Measurements from ENCODE around the gene EPHB1. TPM values are rescaled to one million over a fixed set of nuclear protein-coding genes. Genes with fewer than 3 reads are reported as not detected.

The EPHB1 gene
- polyA plus RNA-seq, 1 donor from 2014 or later = 18.7 TPM

- no peaks in the 10 kb centered on the region for H3K27me3 ChIP-seq (ENCODE audit: insufficient read depth, low read depth, low read length)
- TF ChIP-seq SMC3 (conservative IDR thresholded peaks at IDR 0.05; ENCODE audit: poor library complexity) = no peak
- TF ChIP-seq, protein P1, sequence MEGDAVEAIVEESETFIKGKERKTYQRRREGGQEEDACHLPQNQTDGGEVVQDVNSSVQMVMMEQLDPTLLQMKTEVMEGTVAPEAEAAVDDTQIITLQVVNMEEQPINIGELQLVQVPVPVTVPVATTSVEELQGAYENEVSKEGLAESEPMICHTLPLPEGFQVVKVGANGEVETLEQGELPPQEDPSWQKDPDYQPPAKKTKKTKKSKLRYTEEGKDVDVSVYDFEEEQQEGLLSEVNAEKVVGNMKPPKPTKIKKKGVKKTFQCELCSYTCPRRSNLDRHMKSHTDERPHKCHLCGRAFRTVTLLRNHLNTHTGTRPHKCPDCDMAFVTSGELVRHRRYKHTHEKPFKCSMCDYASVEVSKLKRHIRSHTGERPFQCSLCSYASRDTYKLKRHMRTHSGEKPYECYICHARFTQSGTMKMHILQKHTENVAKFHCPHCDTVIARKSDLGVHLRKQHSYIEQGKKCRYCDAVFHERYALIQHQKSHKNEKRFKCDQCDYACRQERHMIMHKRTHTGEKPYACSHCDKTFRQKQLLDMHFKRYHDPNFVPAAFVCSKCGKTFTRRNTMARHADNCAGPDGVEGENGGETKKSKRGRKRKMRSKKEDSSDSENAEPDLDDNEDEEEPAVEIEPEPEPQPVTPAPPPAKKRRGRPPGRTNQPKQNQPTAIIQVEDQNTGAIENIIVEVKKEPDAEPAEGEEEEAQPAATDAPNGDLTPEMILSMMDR (IDR thresholded peaks at IDR 0.05; ENCODE audit: poor library complexity, severe bottlenecking) = no peak
- TF ChIP-seq TAF1 (IDR thresholded peaks at IDR 0.05; ENCODE audit: low read depth) = no peak
- no peak for TF ChIP-seq EP300 (conservative IDR thresholded peaks at IDR 0.05; ENCODE audit: poor library complexity, severe bottlenecking)
- TF ChIP-seq RAD21 (conservative IDR thresholded peaks at IDR 0.05) = no peak
- TF ChIP-seq MXI1 (conservative IDR thresholded peaks at IDR 0.05; ENCODE audit: poor library complexity, severe bottlenecking) = no peak
- no peak for TF ChIP-seq EZH2 (IDR thresholded peaks at IDR 0.05; ENCODE audit: borderline replicate concordance, insufficient read depth, low read length, poor library complexity, severe bottlenecking)
- no peak for TF ChIP-seq REST (IDR thresholded peaks at IDR 0.05; ENCODE audit: borderline replicate concordance)
- no peak for TF ChIP-seq POLR2AphosphoS5 (IDR thresholded peaks at IDR 0.05)
Observed at GRCh38 chr3:134820994-134821393, 25.9 kb downstream of the EPHB1 start.

DNA sequence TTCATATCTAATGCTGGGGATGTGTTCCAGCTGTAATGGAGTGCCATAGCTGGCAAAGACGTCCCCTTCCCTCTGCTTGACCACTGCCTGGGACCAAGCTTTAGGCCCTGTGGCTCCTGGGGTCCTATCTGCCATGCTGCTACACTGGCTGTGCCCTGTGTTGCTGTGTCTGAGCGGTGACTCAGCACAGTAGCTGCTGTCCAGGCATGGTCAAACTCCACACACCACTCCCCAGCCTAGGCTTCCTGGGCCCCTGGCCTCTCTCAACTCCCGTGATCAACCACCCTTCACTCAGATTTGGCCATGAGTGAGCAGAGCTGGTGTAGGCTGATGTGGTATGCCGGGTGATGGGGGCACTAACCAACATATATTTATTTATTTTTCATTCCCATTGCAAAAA, 27.0 kb downstream of the EPHB1 start:
- H3K27ac ChIP-seq (ENCODE audit: low read length) = no peak overlapping the region
- H3K9ac ChIP-seq (ENCODE audit: low read length) = no peak overlapping the region
- no peaks in the 10 kb centered on the region for H3K9me3 ChIP-seq (ENCODE audit: low read length)
- H3K4me2 ChIP-seq (ENCODE audit: low read length) = no peak overlapping the region
- no peak overlapping the region for H3K4me3 ChIP-seq (ENCODE audit: low read length)
- no peaks in the 10 kb centered on the region for H4K20me1 ChIP-seq (ENCODE audit: insufficient read depth)
- no peaks in the 10 kb centered on the region for H3F3A ChIP-seq (ENCODE audit: insufficient read depth, low read length, poor library complexity, severe bottlenecking)
- H3K79me2 ChIP-seq (replicated peaks; ENCODE audit: insufficient read depth, low read length) = no peaks in the 10 kb centered on the region
- H3K9me2 ChIP-seq (ENCODE audit: insufficient read depth, low read length) = no peaks in the 10 kb centered on the region
- TF ChIP-seq EP300 (conservative IDR thresholded peaks at IDR 0.05; ENCODE audit: poor library complexity, severe bottlenecking) = no peak
- TF ChIP-seq, protein P1 (IDR thresholded peaks at IDR 0.05; ENCODE audit: poor library complexity, severe bottlenecking) = no peak
- TF ChIP-seq EZH2 (IDR thresholded peaks at IDR 0.05; ENCODE audit: borderline replicate concordance, insufficient read depth, low read length, poor library complexity, severe bottlenecking) = no peak
- TF ChIP-seq SMC3 (conservative IDR thresholded peaks at IDR 0.05; ENCODE audit: poor library complexity) = no peak
- TF ChIP-seq MXI1 (conservative IDR thresholded peaks at IDR 0.05; ENCODE audit: poor library complexity, severe bottlenecking) = no peak
- no peak for TF ChIP-seq TAF1 (IDR thresholded peaks at IDR 0.05; ENCODE audit: low read depth)
- TF ChIP-seq RAD21 (conservative IDR thresholded peaks at IDR 0.05) = no peak
- no peak for TF ChIP-seq POLR2AphosphoS5 (IDR thresholded peaks at IDR 0.05)
- TF ChIP-seq REST (IDR thresholded peaks at IDR 0.05; ENCODE audit: borderline replicate concordance) = no peak
- H3K27me3 ChIP-seq (ENCODE audit: insufficient read depth, low read depth, low read length) = no peaks in the 10 kb centered on the region
- H2AFZ ChIP-seq (ENCODE audit: low read depth, low read length) = no peak overlapping the region
- H3K36me3 ChIP-seq (ENCODE audit: insufficient read depth, low read length) = peaks cover 4% of the 10 kb centered on the region

More at GRCh38 chr3:134820994-134821393, 25.9 kb downstream of the EPHB1 start:
- H3K9me2 ChIP-seq (ENCODE audit: insufficient read depth, low read length) = no peaks in the 10 kb centered on the region
- H3F3A ChIP-seq (ENCODE audit: insufficient read depth, low read length, poor library complexity, severe bottlenecking) = no peaks in the 10 kb centered on the region
- no peak overlapping the region for H3K4me2 ChIP-seq (ENCODE audit: low read length)
- no peaks in the 10 kb centered on the region for H3K79me2 ChIP-seq (replicated peaks; ENCODE audit: insufficient read depth, low read length)
- no peak overlapping the region for H3K27ac ChIP-seq (ENCODE audit: low read length)
- no peaks in the 10 kb centered on the region for H4K20me1 ChIP-seq (ENCODE audit: insufficient read depth)
- H3K4me3 ChIP-seq (ENCODE audit: low read length) = no peak overlapping the region
- H3K9ac ChIP-seq (ENCODE audit: low read length) = no peak overlapping the region
- no peaks in the 10 kb centered on the region for H3K9me3 ChIP-seq (ENCODE audit: low read length)
- H2AFZ ChIP-seq (ENCODE audit: low read depth, low read length) = no peak overlapping the region
- peaks cover 4% of the 10 kb centered on the region for H3K36me3 ChIP-seq (ENCODE audit: insufficient read depth, low read length)
